Smooth muscle cell (in vitro differentiated cells): ENCODE results near the gene OSBPL8. TPM values are rescaled to one million over a fixed set of nuclear protein-coding genes. Genes with fewer than 3 reads are reported as not detected.

Experiments used
- DNase-seq: peaks from one replicate; lab custom pipeline; 2025; ENCODE audit not compliant: unreplicated experiment; lab: John Stamatoyannopoulos, UW
- H2AFZ ChIP-seq: fragments of 200-600 bp; sonication (generic); 2 replicates; pipeline ENCODE4 v1.6.0; 2016; ENCODE audit warnings: antibody characterized with exemption, low read depth, mild to moderate bottlenecking
- H3F3A ChIP-seq: fragments of 200-600 bp; sonication (generic); 2 replicates; pipeline ENCODE4 v1.6.0; 2017; ENCODE audit warnings: antibody characterized with exemption, low read depth
- H3K27ac ChIP-seq: fragments of 200-600 bp; sonication (generic); 2 replicates; pipeline ENCODE4 v1.5.1; 2016; ENCODE audit warnings: low read depth, mild to moderate bottlenecking
- H3K27me3 ChIP-seq: fragments of 200-600 bp; sonication (generic); 2 replicates; pipeline ENCODE4 v1.6.1; 2016; ENCODE audit warnings: low read depth, mild to moderate bottlenecking
- H3K36me3 ChIP-seq: fragments of 200-600 bp; sonication (generic); 2 replicates; pipeline ENCODE4 v1.5.1; 2016; ENCODE audit warnings: low read depth
- H3K4me1 ChIP-seq: fragments of 200-600 bp; sonication (generic); 2 replicates; pipeline ENCODE4 v1.5.1; 2016; ENCODE audit warnings: low read depth
- H3K4me2 ChIP-seq: fragments of 200-600 bp; sonication (generic); 2 replicates; pipeline ENCODE4 v1.6.0; 2016; ENCODE audit warnings: mild to moderate bottlenecking
- H3K4me3 ChIP-seq: fragments of 200-600 bp; sonication (generic); 2 replicates; pipeline ENCODE4 v1.5.1; 2016; ENCODE audit warnings: mild to moderate bottlenecking
- H3K79me2 ChIP-seq: fragments of 200-600 bp; sonication (generic); 2 replicates; pipeline ENCODE4 v1.6.0; 2016; ENCODE audit warnings: low read depth, mild to moderate bottlenecking
- H3K9ac ChIP-seq: fragments of 200-600 bp; sonication (generic); 2 replicates; pipeline ENCODE4 v1.6.0; 2016; ENCODE audit warnings: low read depth
- H3K9me3 ChIP-seq: fragments of 200-600 bp; sonication (generic); replicated peaks from 2 replicates; pipeline ENCODE4 v1.5.1; 2016; ENCODE audit warnings: low read depth
- H4K20me1 ChIP-seq: fragments of 200-600 bp; sonication (generic); 2 replicates; pipeline ENCODE4 v1.6.0; 2016; ENCODE audit warnings: low read depth
- WGBS: methylation state at CpG from one replicate; pipeline ENCODE4 v1.1.7; 2016; ENCODE audit warnings: low lambda C conversion rate; 5-methylcytosine and 5-hydroxymethylcytosine counted together
- polyA plus RNA-seq: library from polyadenylated mRNA; unstranded; fragments of >200 nt; fragmentation: Nextera tagmentation; extraction: Ambion mirVana; gene quantifications from 2 replicates; pipeline ENCODE4 v1.2.1, GENCODE V29; 2016
- total RNA-seq: library from RNA; depleted of rRNA; stranded (reverse); fragments of >200 nt; gene quantifications from 2 replicates; pipeline ENCODE4 v1.2.3, GENCODE V29; 2014
- TF ChIP-seq, protein P1 (sequence below): fragments of 200-600 bp; sonication (generic); IDR thresholded peaks from 2 replicates; pipeline ENCODE4 v1.5.1; 2017; ENCODE audit warnings: borderline replicate concordance, mild to moderate bottlenecking, antibody characterized with exemption; ENCODE audit not compliant: insufficient read depth, poor library complexity, severe bottlenecking

OSBPL8 gene
- total and polyA plus RNA-seq, 2 experiments from 2014 or later: 32.0 to 108 TPM

DNA sequence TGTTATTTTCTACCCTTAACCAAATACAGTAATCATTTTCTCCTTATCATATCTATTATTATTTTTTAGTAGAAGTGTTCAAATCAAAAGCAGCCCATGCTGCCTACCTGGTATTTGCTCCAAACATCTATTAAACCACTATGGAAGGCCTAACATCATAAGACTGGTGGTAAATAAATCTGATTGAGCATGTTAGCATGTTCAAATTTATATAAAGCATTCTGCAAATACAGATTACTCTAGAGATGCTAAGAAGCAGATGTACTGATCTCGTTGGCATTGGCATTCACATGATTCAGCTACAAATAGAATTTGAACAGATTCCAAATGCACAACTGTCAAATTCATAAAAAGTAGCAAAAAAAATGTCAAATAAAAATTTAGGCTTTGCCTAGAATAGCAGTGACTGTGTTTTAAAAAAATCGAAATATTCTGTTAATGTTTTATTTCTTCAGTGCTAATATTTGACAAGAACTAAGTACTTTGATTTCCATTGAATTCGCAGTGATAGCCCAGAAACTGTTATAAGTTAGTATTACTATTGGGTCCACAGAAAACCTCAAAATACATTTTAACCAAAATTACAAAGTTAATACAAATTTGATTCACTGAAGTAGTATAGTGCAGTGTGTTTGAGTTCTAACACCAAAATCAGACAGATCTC is 9.4 kb upstream of the OSBPL8 start:
- Histone ChIP-seq H3K9ac (no peak overlapping the region), H3K36me3 (no peaks in the 10 kb centered on the region), H2AFZ (no peak overlapping the region), H3F3A (no peaks in the 10 kb centered on the region), H3K4me2 (no peak overlapping the region), H3K4me3 (no peak overlapping the region), H3K27me3 (no peaks in the 10 kb centered on the region), H3K27ac (no peak overlapping the region), H4K20me1 (no peaks in the 10 kb centered on the region), H3K4me1 (no peaks in the 10 kb centered on the region), H3K9me3 (no peaks in the 10 kb centered on the region), H3K79me2 (no peaks in the 10 kb centered on the region)
- TF ChIP-seq, protein P1, sequence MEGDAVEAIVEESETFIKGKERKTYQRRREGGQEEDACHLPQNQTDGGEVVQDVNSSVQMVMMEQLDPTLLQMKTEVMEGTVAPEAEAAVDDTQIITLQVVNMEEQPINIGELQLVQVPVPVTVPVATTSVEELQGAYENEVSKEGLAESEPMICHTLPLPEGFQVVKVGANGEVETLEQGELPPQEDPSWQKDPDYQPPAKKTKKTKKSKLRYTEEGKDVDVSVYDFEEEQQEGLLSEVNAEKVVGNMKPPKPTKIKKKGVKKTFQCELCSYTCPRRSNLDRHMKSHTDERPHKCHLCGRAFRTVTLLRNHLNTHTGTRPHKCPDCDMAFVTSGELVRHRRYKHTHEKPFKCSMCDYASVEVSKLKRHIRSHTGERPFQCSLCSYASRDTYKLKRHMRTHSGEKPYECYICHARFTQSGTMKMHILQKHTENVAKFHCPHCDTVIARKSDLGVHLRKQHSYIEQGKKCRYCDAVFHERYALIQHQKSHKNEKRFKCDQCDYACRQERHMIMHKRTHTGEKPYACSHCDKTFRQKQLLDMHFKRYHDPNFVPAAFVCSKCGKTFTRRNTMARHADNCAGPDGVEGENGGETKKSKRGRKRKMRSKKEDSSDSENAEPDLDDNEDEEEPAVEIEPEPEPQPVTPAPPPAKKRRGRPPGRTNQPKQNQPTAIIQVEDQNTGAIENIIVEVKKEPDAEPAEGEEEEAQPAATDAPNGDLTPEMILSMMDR: no peak
- no peak for DNase-seq
- WGBS: 80% methylated on average over 3 of the region's 3 CpGs

DNA sequence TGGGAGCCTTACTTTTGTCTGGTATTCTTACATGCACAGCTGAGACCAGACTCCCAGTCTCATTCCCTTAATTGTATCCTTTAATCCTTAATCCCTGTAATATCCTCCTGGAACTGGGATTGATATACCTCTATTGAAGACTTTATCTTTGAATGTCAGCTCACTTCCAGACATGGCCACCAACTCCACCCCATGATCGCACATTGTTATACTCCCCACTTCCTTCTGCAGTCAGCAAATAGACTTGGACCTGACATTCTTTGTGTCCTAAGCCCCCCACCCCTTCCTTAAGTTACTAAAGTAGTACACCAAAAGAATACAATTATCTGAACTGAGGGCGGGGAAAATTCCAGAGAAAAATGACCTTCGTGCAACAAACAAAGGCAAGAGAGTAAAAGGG is 8.6 kb upstream of the OSBPL8 start:
- TF ChIP-seq, protein P1: no peak
- no peak overlapping the region for H2AFZ ChIP-seq
- no peaks in the 10 kb centered on the region for H3K27me3 ChIP-seq
- no peaks in the 10 kb centered on the region for H3K36me3 ChIP-seq
- no peak overlapping the region for H3K4me2 ChIP-seq
- H3K9ac ChIP-seq: no peak overlapping the region
- no peaks in the 10 kb centered on the region for H4K20me1 ChIP-seq
- H3K4me1 ChIP-seq: no peaks in the 10 kb centered on the region
- H3K9me3 ChIP-seq: no peaks in the 10 kb centered on the region
- H3K4me3 ChIP-seq: no peak overlapping the region
- no peaks in the 10 kb centered on the region for H3K79me2 ChIP-seq
- 91% methylated on average over 3 of the region's 3 CpGs for whole genome bisulfite sequencing
- H3K27ac ChIP-seq: no peak overlapping the region
- no peak for DNase-seq
- no peaks in the 10 kb centered on the region for H3F3A ChIP-seq

DNA sequence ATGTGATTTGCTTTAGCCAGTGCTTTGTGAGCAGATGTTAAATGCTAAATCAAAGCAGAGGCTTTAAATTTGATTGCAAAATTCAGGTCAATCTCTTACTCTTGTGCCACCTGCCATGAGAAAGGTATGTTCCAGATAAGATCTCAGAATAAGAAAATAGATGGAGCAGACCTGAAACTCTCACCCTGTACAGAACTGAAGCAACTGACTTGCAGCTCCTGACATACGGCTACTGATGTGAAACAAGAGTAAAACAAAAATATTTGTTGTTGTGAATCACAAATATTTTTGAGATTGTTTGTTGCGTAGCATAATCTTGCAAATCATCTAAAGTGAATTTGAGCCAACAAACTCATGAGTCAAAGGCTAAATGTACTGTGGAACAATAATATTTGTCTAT is 3.5 kb upstream of the OSBPL8 start:
- peaks cover 8% of the 10 kb centered on the region for H4K20me1 ChIP-seq
- DNase-seq: no peak

More for the DNA sequence above, 3.5 kb upstream of the OSBPL8 start:
- Histone ChIP-seq H3K36me3 (no peaks in the 10 kb centered on the region), H2AFZ (no peak overlapping the region), H3F3A (no peaks in the 10 kb centered on the region), H3K4me1 (peaks cover 7% of the 10 kb centered on the region), H3K9me3 (no peaks in the 10 kb centered on the region), H3K9ac (no peak overlapping the region), H3K27ac (no peak overlapping the region), H3K4me2 (no peak overlapping the region), H3K4me3 (no peak overlapping the region), H3K27me3 (no peaks in the 10 kb centered on the region), H3K79me2 (peaks cover 10% of the 10 kb centered on the region)
- WGBS: 92% methylated on average over 2 of the region's 2 CpGs
- TF ChIP-seq, protein P1: no peak
